ENCODE results near the gene PKP4. TPM values are rescaled to one million over a fixed set of nuclear protein-coding genes. Genes with fewer than 3 reads are reported as not detected.

Gene PKP4
- total RNA-seq, 1 experiment from 2014 or later, result 55.2 TPM

GRCh38 chr2:158610059-158610458 is 153.3 kb downstream of the PKP4 start:
- CTCF ChIA-PET, result no interaction called here

More at GRCh38 chr2:158610059-158610458, 153.3 kb downstream of the PKP4 start:
- ChIA-PET RAD21 (ENCODE audit: low non-redundant PET in 1 of 2, low total read pairs in 2 of 2, uncharacterized antibody in 2 of 2, unreplicated experiment in 2 of 2) (no interaction called here), POLR2A (no interaction called here)
- Histone ChIP-seq H3K9me3 (ENCODE audit: control insufficient read depth in 1 of 2, insufficient read depth in 1 of 2, low read depth in 1 of 2, low read length in 2 of 2) (no peaks in the 10 kb centered on the region), H3K4me2 (ENCODE audit: low read length) (no peak overlapping the region), H3K36me3 (ENCODE audit: control insufficient read depth in 1 of 2, insufficient read depth in 2 of 2, low read length in 2 of 2) (no peaks in the 10 kb centered on the region), H3K9me2 (ENCODE audit: insufficient read depth) (no peaks in the 10 kb centered on the region), H3K27me3 (ENCODE audit: insufficient read depth, low read length) (no peaks in the 10 kb centered on the region), H3K9ac (ENCODE audit: low read length) (no peak overlapping the region), H3K4me3 (replicated peaks in 1 of 2; ENCODE audit: low read depth in 1 of 2, low read length in 2 of 2) (no peak overlapping the region), H2AFZ (ENCODE audit: low read depth, low read length, poor library complexity, severe bottlenecking) (no peak overlapping the region), H3K27ac (ENCODE audit: low read depth, low read length) (no peak overlapping the region), H3K79me2 (ENCODE audit: insufficient read depth, low read length) (no peaks in the 10 kb centered on the region), H4K20me1 (ENCODE audit: insufficient read depth) (no peaks in the 10 kb centered on the region), H3K4me1 (ENCODE audit: control insufficient read depth in 1 of 2, insufficient read depth in 2 of 2, low read length in 2 of 2) (no peaks in the 10 kb centered on the region)
- ATAC-seq, result no peak
- no peak for DNase-seq (ENCODE audit: low read depth, low spot score)
- intact Hi-C loops (cut with micrococcal nuclease), result no loop called here
- no peak for TF ChIP-seq EZH2 (IDR thresholded peaks at IDR 0.05)
- TF ChIP-seq SP1 (IDR thresholded peaks at IDR 0.05; ENCODE audit: low read depth), result no peak
- TF ChIP-seq JUND (IDR thresholded peaks at IDR 0.05), result no peak
- TF ChIP-seq RAD21 (IDR thresholded peaks at IDR 0.05; ENCODE audit: low read depth), result no peak
- TF ChIP-seq TCF7L2 (IDR thresholded peaks at IDR 0.05; ENCODE audit: borderline replicate concordance, extremely low read depth, insufficient read depth, insufficient read length), result no peak
- TF ChIP-seq CBX3 (IDR thresholded peaks at IDR 0.05; ENCODE audit: low read depth), result no peak
- TF ChIP-seq CTCF (IDR thresholded peaks at IDR 0.05 in 2 of 3, conservative IDR thresholded peaks at IDR 0.05 in 1 of 3; ENCODE audit: borderline replicate concordance in 1 of 3, insufficient read depth in 1 of 3, low read depth in 2 of 3, low read length in 2 of 3), result no peak
- TF ChIP-seq SIN3A (IDR thresholded peaks at IDR 0.05; ENCODE audit: low read depth), result no peak
- TF ChIP-seq ELF1 (IDR thresholded peaks at IDR 0.05; ENCODE audit: borderline replicate concordance, low read depth), result no peak
- BruUV-seq (replicated peaks), result no TSS peak

Data from HCT116 (cell line).